GM12801 (cell line): ENCODE measurements around the gene CXCL16.

Experiments
- CTCF ChIP-seq: IDR thresholded peaks from one replicate; pipeline ENCODE4 v1.5.1; 2011; ENCODE audit warnings: control low read depth; ENCODE audit not compliant: insufficient read length; ENCODE audit errors: extremely low read depth

Gene CXCL16

GRCh38 chr17:4739122-4740024 lies at the start of gene CXCL16, which contains the start of gene ZMYND15:
TSS of gene CXCL16 (minus strand) at chr17:4739928. CDS start at chr17:4739339, 589 bp downstream.
TSS of gene ZMYND15 (plus strand) at chr17:4739833. CDS start at chr17:4740549, 716 bp downstream.
- TF ChIP-seq CTCF, result no peak

- no peak for TF ChIP-seq CTCF
These were observed 49.3 kb upstream of the CXCL16 start, which contains the start of gene GLTPD2 for GRCh38 chr17:4788807-4789700. TSS of gene GLTPD2 (plus strand) at chr17:4788964. CDS start at chr17:4789012, 48 bp downstream.

- TF ChIP-seq CTCF, result no peak
These were observed 48.6 kb upstream of the CXCL16 start for GRCh38 chr17:4788159-4788806.

GRCh38 chr17:4786516-4786915 lies 46.8 kb upstream of the CXCL16 start:
- TF ChIP-seq CTCF, result no peak

GRCh38 chr17:4786106-4786511 lies 46.4 kb upstream of the CXCL16 start, which contains the start of gene VMO1:
TSS of gene VMO1 (minus strand) at chr17:4786364. CDS start at chr17:4786352, 12 bp downstream.
- TF ChIP-seq CTCF, result no peak

GRCh38 chr17:4785311-4786105 lies 45.8 kb upstream of the CXCL16 start:
- no peak for TF ChIP-seq CTCF
